ENCODE measurements around the gene IFT80. TPM values are rescaled to one million over a fixed set of nuclear protein-coding genes. Genes with fewer than 3 reads are reported as not detected.

Gene IFT80
- total RNA-seq, 1 experiment from 2014 or later: 26.9 TPM

DNA sequence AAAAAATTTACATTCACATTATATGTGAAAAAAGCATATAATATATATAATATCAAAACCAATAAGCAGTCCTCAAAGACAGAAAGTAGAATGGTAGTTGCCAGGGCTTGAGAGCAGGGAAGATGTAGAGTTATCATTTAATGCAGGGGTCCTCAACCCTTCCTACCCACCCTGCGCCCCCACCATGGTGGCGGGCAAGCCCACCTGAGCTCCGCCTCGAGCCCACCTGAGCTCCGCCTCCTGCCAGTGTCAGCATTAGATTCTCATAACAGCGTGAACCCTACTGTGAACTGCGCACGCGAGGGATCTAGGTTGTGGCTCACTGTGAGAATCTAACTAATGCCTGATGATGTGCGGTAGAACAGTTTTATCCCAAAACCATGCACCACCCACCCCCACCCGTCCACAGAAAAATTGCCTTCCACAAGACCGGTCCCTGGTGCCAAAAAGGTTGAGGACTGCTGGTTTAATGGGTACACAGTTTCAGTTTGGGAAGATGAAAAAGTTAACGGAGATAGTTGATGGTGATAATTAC, 47.6 kb upstream of the IFT80 start:
- DNase-seq (ENCODE audit: low spot score) (no peak), ATAC-seq (no peak)
- H3K4me3 Mint-ChIP-seq: peak overlapping the region; percentile 56
- peaks cover 8% of the 10 kb centered on the region for H3K9me3 Mint-ChIP-seq
- H3K4me1 Mint-ChIP-seq: peaks cover 35% of the 10 kb centered on the region
- H3K27me3 Mint-ChIP-seq (ENCODE audit: low read depth): no peaks in the 10 kb centered on the region
- TF ChIP-seq NR2C2 (CRISPR knock-in tag; IDR thresholded peaks at IDR 0.05) (no peak), ATF3 (CRISPR knock-in tag; conservative IDR thresholded peaks at IDR 0.05) (no peak), PRRX2 (CRISPR knock-in tag; IDR thresholded peaks at IDR 0.05) (no peak), PRDM15 (CRISPR knock-in tag; IDR thresholded peaks at IDR 0.05) (no peak), SOX15 (CRISPR knock-in tag; IDR thresholded peaks at IDR 0.05) (no peak), NFYB (CRISPR knock-in tag; conservative IDR thresholded peaks at IDR 0.05; ENCODE audit: low read depth) (no peak), ZBTB43 (CRISPR knock-in tag; IDR thresholded peaks at IDR 0.05) (no peak), ZNF138 (CRISPR knock-in tag; conservative IDR thresholded peaks at IDR 0.05) (no peak), ZNF232 (CRISPR knock-in tag; IDR thresholded peaks at IDR 0.05) (no peak), ESRRA (CRISPR knock-in tag; IDR thresholded peaks at IDR 0.05; ENCODE audit: borderline replicate concordance) (no peak)
- TF ChIP-seq, protein P1, sequence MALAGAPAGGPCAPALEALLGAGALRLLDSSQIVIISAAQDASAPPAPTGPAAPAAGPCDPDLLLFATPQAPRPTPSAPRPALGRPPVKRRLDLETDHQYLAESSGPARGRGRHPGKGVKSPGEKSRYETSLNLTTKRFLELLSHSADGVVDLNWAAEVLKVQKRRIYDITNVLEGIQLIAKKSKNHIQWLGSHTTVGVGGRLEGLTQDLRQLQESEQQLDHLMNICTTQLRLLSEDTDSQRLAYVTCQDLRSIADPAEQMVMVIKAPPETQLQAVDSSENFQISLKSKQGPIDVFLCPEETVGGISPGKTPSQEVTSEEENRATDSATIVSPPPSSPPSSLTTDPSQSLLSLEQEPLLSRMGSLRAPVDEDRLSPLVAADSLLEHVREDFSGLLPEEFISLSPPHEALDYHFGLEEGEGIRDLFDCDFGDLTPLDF (CRISPR knock-in tag; IDR thresholded peaks at IDR 0.05): no peak
- TF ChIP-seq, protein P2, sequence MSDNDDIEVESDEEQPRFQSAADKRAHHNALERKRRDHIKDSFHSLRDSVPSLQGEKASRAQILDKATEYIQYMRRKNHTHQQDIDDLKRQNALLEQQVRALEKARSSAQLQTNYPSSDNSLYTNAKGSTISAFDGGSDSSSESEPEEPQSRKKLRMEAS (CRISPR knock-in tag; IDR thresholded peaks at IDR 0.05): no peak
- ChIA-PET POLR2A (no interaction called here), CTCF (no interaction called here)
- peaks cover 54% of the 10 kb centered on the region for H3K36me3 Mint-ChIP-seq
- peak overlapping the region; percentile 53; the same call in 1 of the 2 replicates for H3K27ac Mint-ChIP-seq

DNA sequence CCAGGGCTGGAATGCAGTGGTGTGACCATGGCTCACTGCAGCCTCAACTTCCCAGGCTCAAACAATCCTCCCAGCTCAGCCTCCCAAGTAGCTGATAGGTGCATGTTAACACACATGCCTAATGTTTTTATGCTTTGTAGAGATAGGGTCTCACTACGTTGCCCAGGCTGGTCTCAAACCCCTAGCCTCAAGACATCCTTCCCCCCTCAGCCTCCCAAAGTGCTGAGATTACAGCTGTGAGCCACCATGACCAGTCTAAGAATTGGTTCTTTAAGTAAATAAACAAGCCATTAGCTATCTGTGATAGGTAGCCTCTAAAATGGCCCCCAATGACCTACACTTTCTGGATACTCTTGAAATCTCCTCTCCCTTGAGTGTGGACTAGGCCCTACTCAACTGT, 46.8 kb upstream of the IFT80 start:
- Mint-ChIP-seq H3K4me1 (peaks cover 37% of the 10 kb centered on the region), H3K27me3 (ENCODE audit: low read depth) (no peaks in the 10 kb centered on the region), H3K27ac (peak overlapping the region; percentile 63; the same call in 1 of the 2 replicates), H3K4me3 (no peak overlapping the region), H3K36me3 (peaks cover 57% of the 10 kb centered on the region), H3K9me3 (peaks cover 8% of the 10 kb centered on the region)
- ChIA-PET CTCF (interaction anchor here (0.7 kb wide), 1 partner anchor 333 kb away, joined by 3 read pairs; no protein-coding TSS in a partner anchor), POLR2A (no interaction called here)
- ATAC-seq: no peak
- DNase-seq (ENCODE audit: low spot score): no peak
- peak; percentile 92 for TF ChIP-seq ZNF121 (CRISPR knock-in tag; IDR thresholded peaks at IDR 0.05)
- no peak for TF ChIP-seq FOXP4 (CRISPR knock-in tag; IDR thresholded peaks at IDR 0.05)

Data from WTC11 (cell line).